H1 (cell line): ENCODE results near the gene KRTAP5-1. TPM values are rescaled to one million over a fixed set of nuclear protein-coding genes. Genes with fewer than 3 reads are reported as not detected.

Experiments used
- CTCF ChIA-PET: fragments of 300-600 bp; sonication (Branson Sonifier 250); formaldehyde crosslinking; loops from one replicate; lab custom pipeline; 2021; ENCODE audit not compliant: partially characterized antibody; lab: Charles Lee
- POLR2A ChIA-PET: fragments of 300-600 bp; sonication (Branson Sonifier 250); formaldehyde crosslinking; loops from one replicate; lab custom pipeline; 2021; ENCODE audit warnings: inconsistent platforms; ENCODE audit not compliant: partially characterized antibody; lab: Charles Lee
- DNase-seq, 2 experiments: peaks; one replicate each; pipeline versions ENCODE4 v3.0.0 to v3.0.0-alpha.2; 2010 to 2022; ENCODE audit warnings: low spot score in 2 of 2, low read depth in 1 of 2, mixed read lengths in 1 of 2
- FAIRE-seq: peaks from 2 replicates; lab custom pipeline; 2011; peaks lifted over from hg19 to GRCh38; lab: Jason Lieb, UNC
- H2AFZ ChIP-seq: 2 replicates; pipeline ENCODE4 v1.8.1; 2012; ENCODE audit warnings: low read length, inconsistent platforms
- H2AK5ac ChIP-seq: 2 replicates; pipeline ENCODE4 v1.6.1; 2013; ENCODE audit warnings: low read depth, low read length
- H2BK120ac ChIP-seq: replicated peaks from 2 replicates; pipeline ENCODE3; 2013; ENCODE audit warnings: low read depth, low read length, inconsistent platforms
- H2BK12ac ChIP-seq: 2 replicates; pipeline ENCODE4 v1.6.1; 2013; ENCODE audit warnings: low read depth, low read length
- H2BK15ac ChIP-seq: 2 replicates; pipeline ENCODE4 v1.6.1; 2013; ENCODE audit warnings: low read length
- H2BK20ac ChIP-seq: 2 replicates; pipeline ENCODE4 v1.6.1; 2013; ENCODE audit warnings: low read length
- H2BK5ac ChIP-seq: 2 replicates; pipeline ENCODE4 v1.6.1; 2013; ENCODE audit warnings: low read depth, low read length
- H3K14ac ChIP-seq: 2 replicates; pipeline ENCODE4 v1.6.1; 2013; ENCODE audit warnings: inconsistent platforms; ENCODE audit not compliant: insufficient read length
- H3K18ac ChIP-seq: 2 replicates; pipeline ENCODE4 v1.6.1; 2013; ENCODE audit warnings: low read length; ENCODE audit errors: extremely low read depth
- H3K23ac ChIP-seq: 2 replicates; pipeline ENCODE4 v1.6.1; 2013; ENCODE audit warnings: inconsistent platforms; ENCODE audit not compliant: insufficient read length
- H3K23me2 ChIP-seq: 2 replicates; pipeline ENCODE4 v1.6.1; 2013; ENCODE audit warnings: low read depth, low read length
- H3K27ac ChIP-seq: 2 replicates; pipeline ENCODE4 v1.6.1; 2011; ENCODE audit warnings: low read depth, low read length, inconsistent platforms
- H3K27me3 ChIP-seq, 4 experiments: replicated peaks in 1 of 4; 1 replicate in 1 of 4; 2 replicates in 3 of 4; pipeline versions ENCODE4 v1.6.1 to v1.8.1; 2011 to 2013; ENCODE audit warnings: low read length in 3 of 4, mild to moderate bottlenecking in 3 of 4, inconsistent platforms in 2 of 4, mixed read lengths in 2 of 4, moderate library complexity in 1 of 4; ENCODE audit not compliant: control insufficient read depth in 3 of 4, insufficient read depth in 3 of 4; ENCODE audit errors: extremely low read depth in 1 of 4
- H3K36me3 ChIP-seq, 4 experiments: 2 replicates each; pipeline versions ENCODE4 v1.6.1 to v1.8.1; 2011 to 2013; ENCODE audit warnings: mild to moderate bottlenecking in 4 of 4, low read length in 3 of 4, moderate library complexity in 2 of 4, control low read depth in 1 of 4, inconsistent platforms in 1 of 4; ENCODE audit not compliant: insufficient read depth in 4 of 4, control insufficient read depth in 2 of 4
- H3K4ac ChIP-seq: replicated peaks from 2 replicates; pipeline ENCODE3; 2013; ENCODE audit warnings: low read length, low read depth, mixed read lengths, inconsistent platforms; ENCODE audit not compliant: insufficient read length
- H3K4me1 ChIP-seq, 4 experiments: replicated peaks in 1 of 4; 1 replicate in 1 of 4; 2 replicates in 3 of 4; pipeline versions ENCODE4 v1.6.1 to v1.8.1; 2011 to 2013; ENCODE audit warnings: low read length in 3 of 4, inconsistent platforms in 2 of 4, mixed read lengths in 1 of 4; ENCODE audit not compliant: insufficient read depth in 4 of 4, control insufficient read depth in 3 of 4
- H3K4me2 ChIP-seq, 2 experiments: 2 replicates each; pipeline versions ENCODE4 v1.6.1 to v1.8.1; 2011 to 2013; ENCODE audit warnings: low read depth in 2 of 2, low read length in 2 of 2, control low read depth in 1 of 2, inconsistent platforms in 1 of 2, mild to moderate bottlenecking in 1 of 2; ENCODE audit not compliant: insufficient read depth in 1 of 2
- H3K4me3 ChIP-seq, 4 experiments: fragments of 200-600, 300-600 bp in 1 of 4; sonication (generic), shearing (Covaris generic), sonication (Bioruptor Twin) in 1 of 4; 2 replicates each; pipeline versions ENCODE4 v1.5.1 to v1.8.1; 2011 to 2016; ENCODE audit warnings: low read length in 4 of 4, low read depth in 3 of 4, control low read depth in 2 of 4, inconsistent platforms in 2 of 4, mild to moderate bottlenecking in 2 of 4, mixed read lengths in 1 of 4, moderate library complexity in 1 of 4; ENCODE audit not compliant: insufficient read depth in 2 of 4; ENCODE audit errors: extremely low read depth in 1 of 4
- H3K56ac ChIP-seq: replicated peaks from 2 replicates; pipeline ENCODE3; 2013; ENCODE audit warnings: low read depth, mild to moderate bottlenecking, mixed read lengths, low read length, inconsistent platforms; ENCODE audit not compliant: insufficient read length
- H3K79me1 ChIP-seq: 2 replicates; pipeline ENCODE4 v1.6.1; 2013; ENCODE audit warnings: low read depth, low read length, control low read depth
- H3K79me2 ChIP-seq, 2 experiments: 2 replicates each; pipeline versions ENCODE4 v1.6.1 to v1.8.1; 2012 to 2013; ENCODE audit warnings: low read length in 2 of 2, mild to moderate bottlenecking in 2 of 2, inconsistent platforms in 1 of 2; ENCODE audit not compliant: insufficient read depth in 2 of 2, control insufficient read depth in 1 of 2
- H3K9ac ChIP-seq, 4 experiments: replicated peaks in 1 of 4; 1 replicate in 1 of 4; 2 replicates in 3 of 4; pipeline versions ENCODE4 v1.6.1 to v1.8.1; 2011 to 2013; ENCODE audit warnings: low read depth in 3 of 4, low read length in 3 of 4, control low read depth in 2 of 4, mild to moderate bottlenecking in 2 of 4, moderate library complexity in 2 of 4, inconsistent platforms in 1 of 4; ENCODE audit errors: extremely low read depth in 1 of 4
- H3K9me3 ChIP-seq, 2 experiments: 2 replicates each; pipeline versions ENCODE4 v1.6.1 to v1.8.1; 2012 to 2013; ENCODE audit warnings: mild to moderate bottlenecking in 2 of 2, moderate library complexity in 2 of 2, control low read depth in 1 of 2, inconsistent platforms in 1 of 2, low read depth in 1 of 2, low read length in 1 of 2, mixed read lengths in 1 of 2; ENCODE audit not compliant: insufficient read depth in 2 of 2
- H4K20me1 ChIP-seq, 2 experiments: replicated peaks in 1 of 2; 2 replicates each; pipeline versions ENCODE3 to v1.8.1; 2011 to 2013; ENCODE audit warnings: inconsistent platforms in 2 of 2, low read length in 2 of 2, mild to moderate bottlenecking in 1 of 2; ENCODE audit not compliant: insufficient read depth in 2 of 2, control insufficient read depth in 1 of 2
- H4K5ac ChIP-seq: 2 replicates; pipeline ENCODE4 v1.6.1; 2013; ENCODE audit warnings: low read length, low read depth, mixed read lengths, inconsistent platforms; ENCODE audit not compliant: insufficient read length
- H4K8ac ChIP-seq: 2 replicates; pipeline ENCODE4 v1.8.0; 2013; ENCODE audit warnings: mild to moderate bottlenecking, moderate library complexity, low read length, inconsistent platforms; ENCODE audit not compliant: insufficient read depth; ENCODE audit errors: extremely low read depth
- H4K91ac ChIP-seq: replicated peaks from 2 replicates; pipeline ENCODE3; 2013; ENCODE audit warnings: low read length, mixed read lengths, inconsistent platforms; ENCODE audit not compliant: insufficient read length
- BRCA1 ChIP-seq: IDR thresholded peaks from 2 replicates; pipeline ENCODE4 v1.6.1; 2012; ENCODE audit warnings: low read depth, low read length, improper control_type of control experiment
- CREB1 ChIP-seq: IDR thresholded peaks from 2 replicates; pipeline ENCODE4 v1.6.1; 2012; ENCODE audit warnings: inconsistent platforms
- CTCF ChIP-seq, 3 experiments: IDR thresholded peaks; 1 replicate in 2 of 3; 2 replicates in 1 of 3; pipeline versions ENCODE4 v1.5.1 to v1.6.1; 2011; ENCODE audit warnings: low read length in 3 of 3, mild to moderate bottlenecking in 3 of 3, inconsistent platforms in 2 of 3, low read depth in 1 of 3, moderate library complexity in 1 of 3; ENCODE audit not compliant: insufficient read depth in 1 of 3; ENCODE audit errors: control extremely low read depth in 1 of 3
- POU5F1 ChIP-seq: IDR thresholded peaks from 2 replicates; pipeline ENCODE4 v1.6.1; 2011; ENCODE audit warnings: low read depth, mild to moderate bottlenecking, low read length, moderate library complexity
- TBP ChIP-seq: IDR thresholded peaks from 2 replicates; pipeline ENCODE4 v1.6.1; 2011; ENCODE audit warnings: low read depth, low read length, improper control_type of control experiment
- WGBS, 2 experiments: shearing (Covaris generic) in 1 of 2; methylation state at CpG; one replicate each; pipeline versions ENCODE4 v1.1.6 to v1.1.7; 2013 to 2015; ENCODE audit warnings: low lambda C conversion rate in 2 of 2, mixed read lengths in 2 of 2, inconsistent platforms in 1 of 2, low coverage in 1 of 2, missing lambda C conversion rate in 1 of 2; ENCODE audit not compliant: insufficient replicate concordance in 2 of 2, insufficient coverage in 1 of 2, insufficient read length in 1 of 2; ENCODE audit errors: extremely low coverage in 1 of 2, missing lambda C conversion rate in 1 of 2; 5-methylcytosine and 5-hydroxymethylcytosine counted together
- polyA plus RNA-seq, 7 experiments: library from polyadenylated mRNA; depleted of rRNA in 3 of 7; stranded (reverse) in 5 of 7; unstranded in 2 of 7; fragments of >200 nt in 5 of 7; fragments of 200-250 nt in 2 of 7; gene quantifications; 1 replicate in 5 of 7; 2 replicates in 1 of 7; 4 replicates in 1 of 7; pipeline versions ENCODE4 v1.2.1 to v1.2.3, GENCODE V29; 2011 to 2013; ENCODE audit warnings: missing spikeins in 2 of 7, mixed read lengths in 2 of 7
- total RNA-seq: library from RNA; stranded (reverse); fragmentation: NEBNext Ultra II Directional; extraction: Animal tissue kit (Norgen Biotek cat#: 25700); gene quantifications from 2 replicates; pipeline ENCODE4 v1.2.1, GENCODE V29; 2021

Gene KRTAP5-1
- total and polyA plus RNA-seq, 2 of the 8 experiments (the other 6 are each of a cell fraction or from before 2014, with no cell fraction given): not detected

- Histone ChIP-seq H4K5ac (no peak overlapping the region), H3K79me2 (no peaks in the 10 kb centered on the region), H3K4ac (no peak overlapping the region), H3K56ac (no peak overlapping the region), H3K79me1 (no peaks in the 10 kb centered on the region), H2AFZ (no peak overlapping the region), H2AK5ac (peak overlapping the region; percentile 65; the same call in 1 of the 2 replicates), H2BK20ac (peak overlapping the region; percentile 97; the same call in 1 of the 2 replicates), H2BK120ac (no peak overlapping the region), H3K4me2 (peak overlapping the region; percentile 42 to 69; a peak in 2 of 4 replicates), H4K20me1 (peaks cover 2 to 17% of the 10 kb centered on the region in 2 experiments), H3K27me3 (peaks cover 18 to 49% (median 43%) of the 10 kb centered on the region in 4 experiments), H3K23me2 (no peaks in the 10 kb centered on the region; the same call in 1 of the 2 replicates), H3K36me3 (no peaks in the 10 kb centered on the region; a peak in 1 of 8 replicates), H3K27ac (no peak overlapping the region), H3K4me3 (0 out of 8 replicates have a peak overlapping the region, but pooled peaks of 1 of the 4 experiments have one; percentile 4), H4K8ac (no peak overlapping the region), H3K14ac (no peak overlapping the region), H3K4me1 (peaks cover 8 to 47% (median 39%) of the 10 kb centered on the region in 4 experiments), H3K9me3 (no peaks in the 10 kb centered on the region), H3K9ac (no peak overlapping the region; a peak in 2 of 7 replicates), H2BK5ac (peak overlapping the region; percentile 79; the same call in 1 of the 2 replicates), H2BK12ac (peak overlapping the region; percentile 98; the same call in 1 of the 2 replicates), H3K23ac (no peak overlapping the region), H2BK15ac (peak overlapping the region; percentile 92), H4K91ac (peak overlapping the region; percentile 88)
- ChIA-PET CTCF (interaction anchor here (0.6 to 9.6 kb wide), 8 partner anchors 9 to 59 kb away, joined by 3 to 140 read pairs (median 4); partner anchors contain the start of gene DUSP8), POLR2A (interaction anchor here (0.8 to 7.0 kb wide), 5 partner anchors 10 to 717 kb away, joined by 3 to 60 read pairs (median 6); partner anchors contain the start of gene KRTAP5-1)
- FAIRE-seq (no peak), DNase-seq (no peak)
- 70% methylated on average over 29 of the region's 29 CpGs; no CpG with 5 or more reads in 1 of the 2 experiments for WGBS, 2 experiments
- TF ChIP-seq CTCF (IDR thresholded peaks at IDR 0.05; ENCODE audit: control extremely low read depth in 1 of 3, insufficient read depth in 1 of 3, low read depth in 1 of 3, low read length in 3 of 3): no peak
- no peak for TF ChIP-seq BRCA1
- no peak for TF ChIP-seq TBP
- TF ChIP-seq CREB1: no peak
- TF ChIP-seq POU5F1: no peak
- TF ChIP-seq, all 59 proteins: peak for 0
- peak overlapping the region; percentile 88 for H3K18ac ChIP-seq
Measured at GRCh38 chr11:1557904-1558774, 26.9 kb downstream of the KRTAP5-1 start.
